HTERT RPE-1 (cell line): ENCODE results near the gene ICE1.
"Not testable (repeated sequence)": the region's sequence is repeated elsewhere in the genome, so short reads cannot be mapped to it uniquely, and the experiment has no call there.

ENCODE experiments used
- in situ Hi-C: fragments of 300-500 bp; cut with MboI; formaldehyde crosslinking; loops from 4 replicates; pipeline ENCODE4 v1.14.3; 2020; ENCODE audit warnings: low sequenced_read_pairs

The ICE1 gene

GRCh38 chr5:5487585-5488360, 65.3 kb downstream of the ICE1 start:
- in situ Hi-C loops: no loop called here

- in situ Hi-C loops: no loop called here
Measured at GRCh38 chr5:5490774-5491347, 68.4 kb downstream of the ICE1 start.

- in situ Hi-C loops: no loop called here
Measured at GRCh38 chr5:5492087-5492933, 69.8 kb downstream of the ICE1 start.

GRCh38 chr5:5492934-5493271, 70.4 kb downstream of the ICE1 start:
- in situ Hi-C loops: not testable (repeated sequence)

GRCh38 chr5:5494489-5495402, 72.3 kb downstream of the ICE1 start:
- in situ Hi-C loops: no loop called here

GRCh38 chr5:5497152-5497788, 74.8 kb downstream of the ICE1 start:
- in situ Hi-C loops: no loop called here

- in situ Hi-C loops: no loop called here
Measured at GRCh38 chr5:5499442-5499841, 77.0 kb downstream of the ICE1 start.

GRCh38 chr5:5504325-5504724, 81.8 kb downstream of the ICE1 start:
- in situ Hi-C loops: no loop called here

GRCh38 chr5:5505815-5506214, 83.3 kb downstream of the ICE1 start:
- in situ Hi-C loops: no loop called here

GRCh38 chr5:5508391-5508790, 85.9 kb downstream of the ICE1 start:
- in situ Hi-C loops: no loop called here

- in situ Hi-C loops: no loop called here
Measured at GRCh38 chr5:5511904-5512416, 89.5 kb downstream of the ICE1 start.

- in situ Hi-C loops: no loop called here
Measured at GRCh38 chr5:5512543-5512942, 90.1 kb downstream of the ICE1 start.

- in situ Hi-C loops: not testable (repeated sequence)
Measured at GRCh38 chr5:5520622-5521021, 98.1 kb downstream of the ICE1 start.

- in situ Hi-C loops: no loop called here
Measured at GRCh38 chr5:5521029-5521428, 98.6 kb downstream of the ICE1 start.

GRCh38 chr5:5521478-5521877, 99.0 kb downstream of the ICE1 start:
- in situ Hi-C loops: no loop called here

GRCh38 chr5:5522336-5522735, 99.9 kb downstream of the ICE1 start:
- in situ Hi-C loops: no loop called here

GRCh38 chr5:5523066-5523505, 100.6 kb downstream of the ICE1 start:
- in situ Hi-C loops: no loop called here

GRCh38 chr5:5524327-5524726, 101.8 kb downstream of the ICE1 start:
- in situ Hi-C loops: no loop called here

- in situ Hi-C loops: no loop called here
Measured at GRCh38 chr5:5531371-5531770, 108.9 kb downstream of the ICE1 start.
